K562 (cell line): Measurements from ENCODE around the gene MMP11. TPM values are rescaled to one million over a fixed set of nuclear protein-coding genes. Genes with fewer than 3 reads are reported as not detected.

ENCODE experiments used
- ADNP ChIP-seq: fragments of 200-800 bp; sonication (Bioruptor generic); IDR thresholded peaks from 2 replicates; pipeline ENCODE4 v1.6.1; 2016; ENCODE audit warnings: missing genetic modification characterization, missing compliant biosample characterization
- CCNT2 ChIP-seq: IDR thresholded peaks from 2 replicates; pipeline ENCODE4 v1.6.1; 2011; ENCODE audit warnings: borderline replicate concordance, low read depth, mild to moderate bottlenecking, moderate library complexity, mixed read lengths, low read length; ENCODE audit not compliant: insufficient read length; ENCODE audit errors: extremely low read depth
- GTF2A2 ChIP-seq: IDR thresholded peaks from 2 replicates; pipeline ENCODE4 v1.6.1; 2016; ENCODE audit warnings: mild to moderate bottlenecking, missing genetic modification characterization, missing compliant biosample characterization
- HDAC3 ChIP-seq: fragments of 450-650 bp; IDR thresholded peaks from 2 replicates; pipeline ENCODE4 v1.6.1; 2018; ENCODE audit warnings: borderline replicate concordance, mild to moderate bottlenecking, moderate library complexity; ENCODE audit not compliant: partially characterized antibody
- IFI16 ChIP-seq: fragments of 250-450 bp; sonication (Bioruptor Pico); IDR thresholded peaks from 2 replicates; pipeline ENCODE4 v2.1.2; 2022; ENCODE audit warnings: mild to moderate bottlenecking, inconsistent platforms
- MCM7 ChIP-seq, 2 experiments: fragments of 450-650 bp; IDR thresholded peaks; 2 replicates each; pipeline ENCODE4 v1.6.1; 2016 to 2018
- MEIS2 ChIP-seq: fragments of 450-650 bp; IDR thresholded peaks from 2 replicates; pipeline ENCODE4 v1.6.1; 2014; ENCODE audit warnings: mild to moderate bottlenecking; ENCODE audit not compliant: partially characterized antibody
- MTA3 ChIP-seq: fragments of 450-650 bp; formaldehyde crosslinking; IDR thresholded peaks from 2 replicates; pipeline ENCODE4 v1.6.1; 2017; ENCODE audit warnings: mild to moderate bottlenecking, borderline replicate concordance
- NONO ChIP-seq, 2 experiments: fragments of 200-400 bp in 1 of 2; fragments of 450-650 bp in 1 of 2; formaldehyde crosslinking in 1 of 2; IDR thresholded peaks; 2 replicates each; pipeline ENCODE4 v1.6.1; 2017; ENCODE audit warnings: low read depth in 2 of 2, mild to moderate bottlenecking in 2 of 2, moderate library complexity in 2 of 2, low read length in 1 of 2
- RBM15 ChIP-seq: fragments of 200-400 bp; formaldehyde crosslinking; IDR thresholded peaks from 2 replicates; pipeline ENCODE4 v1.6.1; 2018; ENCODE audit warnings: mild to moderate bottlenecking, low read length, moderate library complexity; ENCODE audit not compliant: insufficient read depth
- THRAP3 ChIP-seq: fragments of 450-650 bp; IDR thresholded peaks from 2 replicates; pipeline ENCODE4 v1.6.1; 2016; ENCODE audit warnings: mild to moderate bottlenecking, inconsistent platforms, borderline replicate concordance
- ZEB2 ChIP-seq: fragments of 450-650 bp; IDR thresholded peaks from 2 replicates; pipeline ENCODE4 v1.6.1; 2016
- ZNF79 ChIP-seq: fragments of 250-450 bp; sonication (Bioruptor Pico); IDR thresholded peaks from 2 replicates; pipeline ENCODE4 v1.4.0; 2020; ENCODE audit warnings: low read depth, mild to moderate bottlenecking, moderate library complexity
- polyA plus RNA-seq, 8 experiments: library from polyadenylated mRNA; depleted of rRNA in 4 of 8; stranded (reverse) in 5 of 8; unstranded in 3 of 8; fragments of >200 nt; fragmentation: Nextera tagmentation in 2 of 8; fragmentation: Illumina TruSeq in 1 of 8; extraction: Ambion mirVana in 2 of 8; extraction: Trizol in 1 of 8; gene quantifications; 2 replicates each; pipeline versions ENCODE4 v1.2.1 to v1.2.3, GENCODE V29; 2011 to 2014; ENCODE audit warnings: inconsistent platforms in 1 of 8, missing spikeins in 1 of 8
- total RNA-seq, 7 experiments: library from RNA; depleted of rRNA in 6 of 7; stranded (reverse); fragments of >200 nt in 6 of 7; fragmentation: Illumina TruSeq in 2 of 7; extraction: Trizol in 2 of 7; gene quantifications; 2 replicates each; pipeline versions ENCODE4 v1.2.1 to v1.2.3, GENCODE V29; 2011 to 2021; ENCODE audit warnings: low replicate concordance in 1 of 7
- TF ChIP-seq, protein P1 (sequence below): fragments of 250-450 bp; sonication (Bioruptor Pico); IDR thresholded peaks from 2 replicates; pipeline ENCODE4 v1.4.0; 2020; ENCODE audit warnings: borderline replicate concordance
- TF ChIP-seq, protein P2 (sequence below): fragments of 250-450 bp; sonication (Bioruptor Pico); IDR thresholded peaks from 2 replicates; pipeline ENCODE4 v1.4.0; 2020; ENCODE audit warnings: mild to moderate bottlenecking, moderate library complexity
- TF ChIP-seq, protein P3 (sequence below): fragments of 200-400 bp; formaldehyde crosslinking; IDR thresholded peaks from 2 replicates; pipeline ENCODE4 v1.6.1; 2017; ENCODE audit warnings: mild to moderate bottlenecking, low read depth, low read length, moderate library complexity
- TF ChIP-seq, protein P4 (sequence below): fragments of 450-650 bp; IDR thresholded peaks from 2 replicates; pipeline ENCODE4 v1.6.1; 2016; ENCODE audit warnings: missing biosample characterization, missing genetic modification characterization
- TF ChIP-seq, protein P5 (sequence below): fragments of 450-650 bp; formaldehyde crosslinking; IDR thresholded peaks from 2 replicates; pipeline ENCODE4 v1.4.0; 2020; ENCODE audit warnings: mild to moderate bottlenecking

Gene MMP11
- total and polyA plus RNA-seq, 9 of the 15 experiments (the other 6 are each of a cell fraction or from before 2014, with no cell fraction given) = 0.14 to 1.8 (median 1.1) TPM; not detected in 2

DNA sequence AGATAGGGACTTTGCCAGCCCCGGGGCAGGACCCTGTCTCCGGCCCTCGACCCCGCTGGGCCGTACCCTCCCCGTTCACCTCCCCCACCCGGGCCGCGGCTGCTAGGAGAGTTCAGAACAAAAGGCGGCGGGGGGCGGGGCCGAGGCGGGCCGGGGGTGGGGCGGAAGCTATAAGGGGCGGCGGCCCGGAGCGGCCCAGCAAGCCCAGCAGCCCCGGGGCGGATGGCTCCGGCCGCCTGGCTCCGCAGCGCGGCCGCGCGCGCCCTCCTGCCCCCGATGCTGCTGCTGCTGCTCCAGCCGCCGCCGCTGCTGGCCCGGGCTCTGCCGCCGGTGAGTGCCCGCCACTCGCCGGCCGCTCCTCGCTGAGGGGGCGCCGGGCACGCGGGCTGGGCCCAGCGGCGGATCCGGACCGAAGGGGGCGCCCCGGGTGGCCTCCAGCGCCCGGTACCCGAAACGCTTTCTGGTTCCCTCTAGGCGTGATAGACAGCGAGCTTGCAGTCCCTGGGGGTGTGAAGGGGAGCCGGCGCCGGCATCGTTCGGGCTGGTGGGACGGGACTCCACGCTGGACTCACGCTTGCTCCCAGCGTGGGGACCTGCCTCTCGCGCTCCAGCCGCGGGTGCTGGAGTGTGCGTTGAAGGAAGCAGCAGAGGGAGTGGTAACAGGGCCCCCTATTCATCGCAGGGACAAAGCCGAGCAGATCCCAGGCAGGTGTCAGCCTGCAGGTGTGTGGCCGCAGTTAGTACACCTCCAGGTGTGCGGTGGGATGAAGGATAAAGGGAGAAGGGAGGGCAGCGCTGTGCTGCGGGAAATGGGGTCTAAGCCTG, at the start of gene MMP11 (continued):
- TF ChIP-seq MTA3 (no peak), MEIS2 (no peak), IFI16 (no peak), NONO (IDR thresholded peaks at IDR 0.05; ENCODE audit: low read depth in 2 of 2, low read length in 1 of 2) (no peak; a peak in 1 of 4 replicates), CCNT2 (peak; percentile 53), MCM7 (IDR thresholded peaks at IDR 0.05) (no peak), ZEB2 (no peak), GTF2A2 (tag) (no peak), ZNF79 (CRISPR knock-in tag) (no peak), ADNP (tag) (no peak), THRAP3 (no peak), RBM15 (no peak), HDAC3 (no peak)
- TF ChIP-seq, protein P1, sequence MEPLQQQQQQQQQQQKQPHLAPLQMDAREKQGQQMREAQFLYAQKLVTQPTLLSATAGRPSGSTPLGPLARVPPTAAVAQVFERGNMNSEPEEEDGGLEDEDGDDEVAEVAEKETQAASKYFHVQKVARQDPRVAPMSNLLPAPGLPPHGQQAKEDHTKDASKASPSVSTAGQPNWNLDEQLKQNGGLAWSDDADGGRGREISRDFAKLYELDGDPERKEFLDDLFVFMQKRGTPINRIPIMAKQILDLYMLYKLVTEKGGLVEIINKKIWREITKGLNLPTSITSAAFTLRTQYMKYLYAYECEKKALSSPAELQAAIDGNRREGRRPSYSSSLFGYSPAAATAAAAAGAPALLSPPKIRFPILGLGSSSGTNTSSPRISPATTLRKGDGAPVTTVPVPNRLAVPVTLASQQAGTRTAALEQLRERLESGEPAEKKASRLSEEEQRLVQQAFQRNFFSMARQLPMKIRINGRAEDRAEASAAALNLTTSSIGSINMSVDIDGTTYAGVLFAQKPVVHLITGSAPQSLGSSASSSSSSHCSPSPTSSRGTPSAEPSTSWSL = no peak
- TF ChIP-seq, protein P2, sequence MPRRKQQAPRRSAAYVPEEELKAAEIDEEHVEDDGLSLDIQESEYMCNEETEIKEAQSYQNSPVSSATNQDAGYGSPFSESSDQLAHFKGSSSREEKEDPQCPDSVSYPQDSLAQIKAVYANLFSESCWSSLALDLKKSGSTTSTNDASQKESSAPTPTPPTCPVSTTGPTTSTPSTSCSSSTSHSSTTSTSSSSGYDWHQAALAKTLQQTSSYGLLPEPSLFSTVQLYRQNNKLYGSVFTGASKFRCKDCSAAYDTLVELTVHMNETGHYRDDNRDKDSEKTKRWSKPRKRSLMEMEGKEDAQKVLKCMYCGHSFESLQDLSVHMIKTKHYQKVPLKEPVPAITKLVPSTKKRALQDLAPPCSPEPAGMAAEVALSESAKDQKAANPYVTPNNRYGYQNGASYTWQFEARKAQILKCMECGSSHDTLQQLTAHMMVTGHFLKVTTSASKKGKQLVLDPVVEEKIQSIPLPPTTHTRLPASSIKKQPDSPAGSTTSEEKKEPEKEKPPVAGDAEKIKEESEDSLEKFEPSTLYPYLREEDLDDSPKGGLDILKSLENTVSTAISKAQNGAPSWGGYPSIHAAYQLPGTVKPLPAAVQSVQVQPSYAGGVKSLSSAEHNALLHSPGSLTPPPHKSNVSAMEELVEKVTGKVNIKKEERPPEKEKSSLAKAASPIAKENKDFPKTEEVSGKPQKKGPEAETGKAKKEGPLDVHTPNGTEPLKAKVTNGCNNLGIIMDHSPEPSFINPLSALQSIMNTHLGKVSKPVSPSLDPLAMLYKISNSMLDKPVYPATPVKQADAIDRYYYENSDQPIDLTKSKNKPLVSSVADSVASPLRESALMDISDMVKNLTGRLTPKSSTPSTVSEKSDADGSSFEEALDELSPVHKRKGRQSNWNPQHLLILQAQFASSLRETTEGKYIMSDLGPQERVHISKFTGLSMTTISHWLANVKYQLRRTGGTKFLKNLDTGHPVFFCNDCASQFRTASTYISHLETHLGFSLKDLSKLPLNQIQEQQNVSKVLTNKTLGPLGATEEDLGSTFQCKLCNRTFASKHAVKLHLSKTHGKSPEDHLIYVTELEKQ (CRISPR knock-in tag) = no peak
- TF ChIP-seq, protein P3, sequence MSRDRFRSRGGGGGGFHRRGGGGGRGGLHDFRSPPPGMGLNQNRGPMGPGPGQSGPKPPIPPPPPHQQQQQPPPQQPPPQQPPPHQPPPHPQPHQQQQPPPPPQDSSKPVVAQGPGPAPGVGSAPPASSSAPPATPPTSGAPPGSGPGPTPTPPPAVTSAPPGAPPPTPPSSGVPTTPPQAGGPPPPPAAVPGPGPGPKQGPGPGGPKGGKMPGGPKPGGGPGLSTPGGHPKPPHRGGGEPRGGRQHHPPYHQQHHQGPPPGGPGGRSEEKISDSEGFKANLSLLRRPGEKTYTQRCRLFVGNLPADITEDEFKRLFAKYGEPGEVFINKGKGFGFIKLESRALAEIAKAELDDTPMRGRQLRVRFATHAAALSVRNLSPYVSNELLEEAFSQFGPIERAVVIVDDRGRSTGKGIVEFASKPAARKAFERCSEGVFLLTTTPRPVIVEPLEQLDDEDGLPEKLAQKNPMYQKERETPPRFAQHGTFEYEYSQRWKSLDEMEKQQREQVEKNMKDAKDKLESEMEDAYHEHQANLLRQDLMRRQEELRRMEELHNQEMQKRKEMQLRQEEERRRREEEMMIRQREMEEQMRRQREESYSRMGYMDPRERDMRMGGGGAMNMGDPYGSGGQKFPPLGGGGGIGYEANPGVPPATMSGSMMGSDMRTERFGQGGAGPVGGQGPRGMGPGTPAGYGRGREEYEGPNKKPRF = no peak
- TF ChIP-seq, protein P4, sequence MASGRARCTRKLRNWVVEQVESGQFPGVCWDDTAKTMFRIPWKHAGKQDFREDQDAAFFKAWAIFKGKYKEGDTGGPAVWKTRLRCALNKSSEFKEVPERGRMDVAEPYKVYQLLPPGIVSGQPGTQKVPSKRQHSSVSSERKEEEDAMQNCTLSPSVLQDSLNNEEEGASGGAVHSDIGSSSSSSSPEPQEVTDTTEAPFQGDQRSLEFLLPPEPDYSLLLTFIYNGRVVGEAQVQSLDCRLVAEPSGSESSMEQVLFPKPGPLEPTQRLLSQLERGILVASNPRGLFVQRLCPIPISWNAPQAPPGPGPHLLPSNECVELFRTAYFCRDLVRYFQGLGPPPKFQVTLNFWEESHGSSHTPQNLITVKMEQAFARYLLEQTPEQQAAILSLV (tag) = no peak
- TF ChIP-seq, protein P5, sequence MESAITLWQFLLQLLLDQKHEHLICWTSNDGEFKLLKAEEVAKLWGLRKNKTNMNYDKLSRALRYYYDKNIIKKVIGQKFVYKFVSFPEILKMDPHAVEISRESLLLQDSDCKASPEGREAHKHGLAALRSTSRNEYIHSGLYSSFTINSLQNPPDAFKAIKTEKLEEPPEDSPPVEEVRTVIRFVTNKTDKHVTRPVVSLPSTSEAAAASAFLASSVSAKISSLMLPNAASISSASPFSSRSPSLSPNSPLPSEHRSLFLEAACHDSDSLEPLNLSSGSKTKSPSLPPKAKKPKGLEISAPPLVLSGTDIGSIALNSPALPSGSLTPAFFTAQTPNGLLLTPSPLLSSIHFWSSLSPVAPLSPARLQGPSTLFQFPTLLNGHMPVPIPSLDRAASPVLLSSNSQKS (CRISPR knock-in tag) = no peak
